Neural crest cell (in vitro differentiated cells): Measurements from ENCODE around the gene MYO16. TPM values are rescaled to one million over a fixed set of nuclear protein-coding genes. Genes with fewer than 3 reads are reported as not detected.
A peak's percentile ranks its signal among the peaks of the same experiment; 100 is the strongest.

Experiments used
- DNase-seq: peaks from one replicate; pipeline ENCODE4 v3.0.0; 2021; ENCODE audit warnings: low read depth, mixed read lengths, low spot score
- H3K27ac Mint-ChIP-seq: one replicate; pipeline ENCODE4 v1.8.0; 2021; ENCODE audit warnings: mild to moderate bottlenecking, mixed read lengths; ENCODE audit not compliant: unreplicated experiment
- H3K27me3 Mint-ChIP-seq: 2 replicates; pipeline ENCODE4 v1.8.0; 2021; ENCODE audit warnings: low read depth, mild to moderate bottlenecking, mixed read lengths
- H3K36me3 Mint-ChIP-seq: 2 replicates; pipeline ENCODE4 v1.8.0; 2021; ENCODE audit warnings: low read depth, mild to moderate bottlenecking, mixed read lengths
- H3K4me1 Mint-ChIP-seq: 2 replicates; pipeline ENCODE4 v1.8.0; 2021; ENCODE audit warnings: mixed read lengths
- H3K4me3 Mint-ChIP-seq: one replicate; pipeline ENCODE4 v1.8.0; 2021; ENCODE audit warnings: mild to moderate bottlenecking, mixed read lengths
- H3K9me3 Mint-ChIP-seq: 2 replicates; pipeline ENCODE4 v1.8.0; 2021; ENCODE audit warnings: mixed read lengths
- total RNA-seq: library from RNA; stranded (reverse); gene quantifications from 2 replicates; pipeline ENCODE4 v1.2.1, GENCODE V29; 2021
- TF ChIP-seq, protein P1 (sequence below): fragments of 200-600 bp; sonication (generic); conservative IDR thresholded peaks from 2 replicates; pipeline ENCODE4 v1.5.0; 2021; ENCODE audit warnings: antibody characterized with exemption, mild to moderate bottlenecking

MYO16 gene
- total RNA-seq, 1 donor from 2014 or later, result 3.3 TPM

DNA sequence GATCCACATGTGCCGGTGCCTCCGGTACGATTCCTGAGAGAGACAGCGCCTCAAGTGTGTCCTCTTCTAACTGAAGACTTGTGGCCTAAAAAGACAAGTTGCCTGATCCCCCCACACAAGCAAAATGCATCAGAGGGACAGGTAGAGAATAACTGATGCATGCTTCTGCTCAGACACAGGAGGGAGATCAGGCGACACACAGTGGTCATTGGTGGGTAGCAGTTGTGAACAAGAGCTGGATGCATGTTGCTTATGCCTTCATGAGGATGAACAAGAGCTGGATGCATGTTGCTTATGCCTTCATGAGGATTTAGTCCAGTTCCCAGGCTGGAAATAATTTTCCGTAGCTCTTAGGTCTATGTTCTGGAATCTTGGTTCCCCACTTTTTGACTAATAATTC, 505.6 kb downstream of the MYO16 start:
- no peak overlapping the region for H3K27ac Mint-ChIP-seq

DNA sequence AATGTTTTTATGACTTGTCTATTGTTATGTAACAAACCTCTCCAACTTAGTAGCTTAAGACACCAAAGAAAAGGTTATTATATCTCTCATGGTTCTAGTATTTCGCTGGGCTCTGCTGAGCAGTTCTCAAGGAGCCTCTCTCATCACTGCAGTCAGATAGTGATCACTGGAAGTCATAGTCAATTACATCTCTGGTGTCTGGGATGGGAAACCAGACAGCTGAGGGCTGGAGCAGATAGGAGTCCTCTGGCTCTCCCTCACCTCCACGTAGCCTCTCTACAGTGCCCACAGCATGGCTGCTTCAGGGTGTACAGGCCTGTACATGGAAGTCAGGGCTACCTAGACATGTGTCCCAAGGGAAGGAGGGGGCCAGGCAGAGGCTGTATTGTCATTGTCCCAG, 507.5 kb downstream of the MYO16 start:
- H3K27me3 Mint-ChIP-seq, result no peaks in the 10 kb centered on the region
- peaks cover 4% of the 10 kb centered on the region for H3K9me3 Mint-ChIP-seq
- peaks cover 9% of the 10 kb centered on the region for H3K36me3 Mint-ChIP-seq
- DNase-seq, result no peak
- no peak overlapping the region for H3K27ac Mint-ChIP-seq
- H3K4me1 Mint-ChIP-seq, result peaks cover 7% of the 10 kb centered on the region
- H3K4me3 Mint-ChIP-seq, result no peak overlapping the region
- TF ChIP-seq, protein P1, sequence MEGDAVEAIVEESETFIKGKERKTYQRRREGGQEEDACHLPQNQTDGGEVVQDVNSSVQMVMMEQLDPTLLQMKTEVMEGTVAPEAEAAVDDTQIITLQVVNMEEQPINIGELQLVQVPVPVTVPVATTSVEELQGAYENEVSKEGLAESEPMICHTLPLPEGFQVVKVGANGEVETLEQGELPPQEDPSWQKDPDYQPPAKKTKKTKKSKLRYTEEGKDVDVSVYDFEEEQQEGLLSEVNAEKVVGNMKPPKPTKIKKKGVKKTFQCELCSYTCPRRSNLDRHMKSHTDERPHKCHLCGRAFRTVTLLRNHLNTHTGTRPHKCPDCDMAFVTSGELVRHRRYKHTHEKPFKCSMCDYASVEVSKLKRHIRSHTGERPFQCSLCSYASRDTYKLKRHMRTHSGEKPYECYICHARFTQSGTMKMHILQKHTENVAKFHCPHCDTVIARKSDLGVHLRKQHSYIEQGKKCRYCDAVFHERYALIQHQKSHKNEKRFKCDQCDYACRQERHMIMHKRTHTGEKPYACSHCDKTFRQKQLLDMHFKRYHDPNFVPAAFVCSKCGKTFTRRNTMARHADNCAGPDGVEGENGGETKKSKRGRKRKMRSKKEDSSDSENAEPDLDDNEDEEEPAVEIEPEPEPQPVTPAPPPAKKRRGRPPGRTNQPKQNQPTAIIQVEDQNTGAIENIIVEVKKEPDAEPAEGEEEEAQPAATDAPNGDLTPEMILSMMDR, result no peak

More for the DNA sequence above, 505.6 kb downstream of the MYO16 start:
- DNase-seq, result no peak
- H3K4me1 Mint-ChIP-seq, result peaks cover 19% of the 10 kb centered on the region
- TF ChIP-seq, protein P1, result peak; percentile 16
- H3K4me3 Mint-ChIP-seq, result no peak overlapping the region
- peaks cover 4% of the 10 kb centered on the region for H3K9me3 Mint-ChIP-seq
- no peaks in the 10 kb centered on the region for H3K27me3 Mint-ChIP-seq
- H3K36me3 Mint-ChIP-seq, result peaks cover 4% of the 10 kb centered on the region

DNA sequence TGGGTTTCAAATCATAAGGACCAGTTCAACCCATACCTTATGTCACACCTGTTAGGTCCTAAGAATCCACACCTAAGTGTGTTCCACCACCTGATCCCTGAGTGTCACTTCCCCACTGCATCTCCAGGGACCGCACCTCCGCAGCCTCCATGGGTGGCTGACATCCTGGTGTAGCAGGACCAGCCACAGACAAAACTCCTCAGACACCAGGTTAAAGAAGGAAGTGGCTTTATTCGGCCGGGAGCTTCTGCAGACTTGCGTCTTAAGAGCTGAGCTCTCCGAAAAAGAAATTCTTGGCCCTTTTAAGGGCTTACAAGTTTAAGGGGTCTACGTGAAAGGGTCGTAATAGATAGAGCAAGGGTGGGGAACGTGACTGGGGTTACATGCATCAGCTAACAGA, 509.9 kb downstream of the MYO16 start:
- Mint-ChIP-seq H3K9me3 (peaks cover 7% of the 10 kb centered on the region), H3K27ac (no peak overlapping the region), H3K4me1 (peaks cover 7% of the 10 kb centered on the region), H3K27me3 (no peaks in the 10 kb centered on the region), H3K4me3 (no peak overlapping the region), H3K36me3 (peaks cover 12% of the 10 kb centered on the region)
- DNase-seq, result no peak
- TF ChIP-seq, protein P1, result no peak

DNA sequence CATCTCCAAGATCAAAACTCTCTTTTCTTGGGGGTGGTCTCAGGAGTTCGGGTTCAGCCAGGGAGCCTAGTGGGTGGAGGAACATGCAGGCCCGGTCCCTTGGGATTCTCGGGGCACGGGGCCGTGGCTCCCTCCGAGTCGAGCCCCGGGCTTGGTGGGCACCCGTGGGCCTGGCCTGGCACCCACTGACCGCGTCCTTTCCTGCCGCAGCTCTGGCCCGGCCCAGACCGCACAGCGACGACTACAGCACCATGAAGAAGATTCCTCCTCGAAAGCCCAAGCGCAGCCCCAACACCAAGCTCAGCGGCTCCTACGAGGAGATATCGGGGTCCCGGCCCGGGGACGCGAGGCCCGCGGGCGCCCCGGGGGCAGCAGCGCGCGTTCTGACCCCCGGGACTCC, 510.6 kb downstream of the MYO16 start:
- H3K4me1 Mint-ChIP-seq, result peaks cover 7% of the 10 kb centered on the region
- TF ChIP-seq, protein P1, result no peak
- no peak for DNase-seq
- no peaks in the 10 kb centered on the region for H3K27me3 Mint-ChIP-seq
- no peak overlapping the region for H3K4me3 Mint-ChIP-seq
- H3K36me3 Mint-ChIP-seq, result peaks cover 12% of the 10 kb centered on the region
- peaks cover 7% of the 10 kb centered on the region for H3K9me3 Mint-ChIP-seq
- no peak overlapping the region for H3K27ac Mint-ChIP-seq

DNA sequence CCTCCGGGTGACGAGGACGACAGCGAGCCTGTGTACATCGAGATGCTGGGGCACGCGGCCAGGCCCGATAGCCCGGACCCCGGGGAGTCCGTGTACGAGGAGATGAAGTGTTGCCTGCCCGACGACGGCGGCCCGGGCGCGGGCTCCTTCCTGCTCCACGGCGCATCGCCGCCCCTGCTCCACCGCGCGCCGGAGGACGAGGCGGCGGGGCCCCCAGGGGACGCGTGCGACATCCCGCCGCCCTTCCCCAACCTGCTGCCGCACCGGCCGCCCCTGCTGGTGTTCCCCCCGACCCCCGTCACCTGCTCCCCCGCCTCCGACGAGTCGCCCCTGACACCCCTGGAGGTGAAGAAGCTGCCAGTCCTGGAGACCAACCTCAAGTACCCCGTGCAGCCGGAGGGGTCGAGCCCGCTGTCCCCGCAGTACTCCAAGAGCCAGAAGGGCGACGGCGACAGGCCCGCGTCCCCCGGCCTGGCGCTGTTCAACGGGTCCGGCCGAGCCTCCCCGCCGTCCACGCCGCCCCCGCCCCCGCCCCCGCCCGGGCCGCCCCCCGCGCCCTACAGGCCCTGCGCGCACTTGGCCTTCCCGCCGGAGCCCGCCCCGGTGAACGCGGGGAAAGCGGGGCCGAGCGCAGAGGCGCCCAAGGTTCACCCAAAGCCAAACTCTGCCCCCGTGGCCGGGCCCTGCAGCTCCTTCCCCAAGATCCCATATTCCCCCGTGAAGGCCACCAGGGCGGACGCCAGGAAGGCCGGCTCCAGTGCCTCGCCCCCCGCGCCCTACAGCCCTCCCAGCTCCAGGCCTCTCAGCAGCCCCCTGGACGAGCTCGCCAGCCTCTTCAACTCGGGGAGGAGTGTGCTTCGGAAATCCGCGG, 511.3 kb downstream of the MYO16 start:
- peaks cover 9% of the 10 kb centered on the region for H3K4me1 Mint-ChIP-seq
- peaks cover 12% of the 10 kb centered on the region for H3K36me3 Mint-ChIP-seq
- TF ChIP-seq, protein P1, result no peak
- H3K9me3 Mint-ChIP-seq, result peaks cover 7% of the 10 kb centered on the region
- no peak overlapping the region for H3K27ac Mint-ChIP-seq
- no peaks in the 10 kb centered on the region for H3K27me3 Mint-ChIP-seq
- H3K4me3 Mint-ChIP-seq, result no peak overlapping the region
- no peak for DNase-seq
